ENCODE results near the gene INSYN2A. TPM values are rescaled to one million over a fixed set of nuclear protein-coding genes. Genes with fewer than 3 reads are reported as not detected.

The INSYN2A gene
- total RNA-seq, 4 donors from 2014 or later, result 0.33 to 0.52 (median 0.42) TPM; not detected in 1

DNA sequence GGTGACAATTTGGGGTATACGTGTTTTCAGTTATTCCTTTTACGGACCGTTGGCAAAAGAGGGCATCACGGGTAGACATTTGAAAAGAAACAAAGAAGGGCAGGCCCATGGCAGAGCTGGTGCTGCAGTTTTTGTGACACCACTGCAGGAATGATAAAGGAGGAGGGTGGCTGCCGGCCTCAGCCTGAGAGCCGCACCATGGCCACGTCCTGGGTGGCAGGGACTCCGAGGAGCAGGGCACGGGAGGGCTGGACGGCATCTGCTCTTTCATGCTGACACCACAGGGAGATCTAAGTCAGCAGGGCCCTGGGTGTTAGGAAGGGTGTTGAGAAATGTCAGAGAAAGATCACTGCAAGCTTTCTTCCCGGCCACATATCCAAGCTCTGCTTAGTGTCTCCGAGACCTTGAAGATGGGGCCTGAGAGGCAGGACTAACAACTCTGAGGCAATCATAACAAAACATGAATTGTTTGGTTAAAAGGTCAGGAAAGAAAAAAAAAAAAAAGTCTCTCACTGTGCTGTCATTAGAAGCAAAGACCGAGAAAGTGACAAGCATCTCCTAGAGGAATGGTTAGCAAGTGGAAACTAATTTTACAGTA, 36.6 kb downstream of the INSYN2A start:
- Histone ChIP-seq H3K4me3 (no peak overlapping the region), H3K27me3 (no peaks in the 10 kb centered on the region), H3K9me3 (no peaks in the 10 kb centered on the region), H3K27ac (replicated peaks in 1 of 4) (no peak overlapping the region), H3K4me1 (peaks cover 16 to 32% (median 18%) of the 10 kb centered on the region in 4 donors), H3K36me3 (no peaks in the 10 kb centered on the region)
- DNase-seq (ENCODE audit: extremely low spot score), result no peak
- no peak for TF ChIP-seq EP300 (IDR thresholded peaks at IDR 0.05)
- TF ChIP-seq, protein P1, sequence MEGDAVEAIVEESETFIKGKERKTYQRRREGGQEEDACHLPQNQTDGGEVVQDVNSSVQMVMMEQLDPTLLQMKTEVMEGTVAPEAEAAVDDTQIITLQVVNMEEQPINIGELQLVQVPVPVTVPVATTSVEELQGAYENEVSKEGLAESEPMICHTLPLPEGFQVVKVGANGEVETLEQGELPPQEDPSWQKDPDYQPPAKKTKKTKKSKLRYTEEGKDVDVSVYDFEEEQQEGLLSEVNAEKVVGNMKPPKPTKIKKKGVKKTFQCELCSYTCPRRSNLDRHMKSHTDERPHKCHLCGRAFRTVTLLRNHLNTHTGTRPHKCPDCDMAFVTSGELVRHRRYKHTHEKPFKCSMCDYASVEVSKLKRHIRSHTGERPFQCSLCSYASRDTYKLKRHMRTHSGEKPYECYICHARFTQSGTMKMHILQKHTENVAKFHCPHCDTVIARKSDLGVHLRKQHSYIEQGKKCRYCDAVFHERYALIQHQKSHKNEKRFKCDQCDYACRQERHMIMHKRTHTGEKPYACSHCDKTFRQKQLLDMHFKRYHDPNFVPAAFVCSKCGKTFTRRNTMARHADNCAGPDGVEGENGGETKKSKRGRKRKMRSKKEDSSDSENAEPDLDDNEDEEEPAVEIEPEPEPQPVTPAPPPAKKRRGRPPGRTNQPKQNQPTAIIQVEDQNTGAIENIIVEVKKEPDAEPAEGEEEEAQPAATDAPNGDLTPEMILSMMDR (IDR thresholded peaks at IDR 0.05), result no peak
- TF ChIP-seq POLR2AphosphoS5 (IDR thresholded peaks at IDR 0.05), result no peak
- no peak for TF ChIP-seq POLR2A (IDR thresholded peaks at IDR 0.05; ENCODE audit: low read depth)
- intact Hi-C loops (cut with DNase I), result no loop called here
- WGBS, result 87% methylated on average over 13 of the region's 13 CpGs

- H3K4me3 ChIP-seq, result no peak overlapping the region
- TF ChIP-seq POLR2AphosphoS5 (IDR thresholded peaks at IDR 0.05) (no peak), EP300 (IDR thresholded peaks at IDR 0.05) (no peak), POLR2A (IDR thresholded peaks at IDR 0.05; ENCODE audit: low read depth) (no peak)
- TF ChIP-seq, protein P1 (IDR thresholded peaks at IDR 0.05), result no peak
- no peaks in the 10 kb centered on the region for H3K9me3 ChIP-seq
- DNase-seq (ENCODE audit: extremely low spot score), result no peak
- peaks cover 16 to 28% (median 20%) of the 10 kb centered on the region in 4 donors for H3K4me1 ChIP-seq
- 97% methylated on average over 2 of the region's 2 CpGs for WGBS
- H3K27me3 ChIP-seq, result no peaks in the 10 kb centered on the region
- intact Hi-C loops (cut with DNase I), result no loop called here
- H3K36me3 ChIP-seq, result no peaks in the 10 kb centered on the region
- no peak overlapping the region for H3K27ac ChIP-seq (replicated peaks in 1 of 4)
Measured at GRCh38 chr10:127158662-127159061, 37.7 kb downstream of the INSYN2A start.

- TF ChIP-seq POLR2A (IDR thresholded peaks at IDR 0.05; ENCODE audit: low read depth) (no peak), EP300 (IDR thresholded peaks at IDR 0.05) (no peak), POLR2AphosphoS5 (IDR thresholded peaks at IDR 0.05) (no peak)
- TF ChIP-seq, protein P1 (IDR thresholded peaks at IDR 0.05), result no peak
- intact Hi-C loops (cut with DNase I), result no loop called here
- 28% methylated on average over 2 of the region's 2 CpGs for WGBS
- Histone ChIP-seq H3K4me3 (no peak overlapping the region), H3K27ac (replicated peaks in 1 of 4) (no peak overlapping the region), H3K27me3 (no peaks in the 10 kb centered on the region), H3K4me1 (peaks cover 11 to 26% (median 18%) of the 10 kb centered on the region in 4 donors), H3K36me3 (no peaks in the 10 kb centered on the region), H3K9me3 (no peaks in the 10 kb centered on the region)
- no peak for DNase-seq (ENCODE audit: extremely low spot score)
Measured at GRCh38 chr10:127157506-127158200, 38.7 kb downstream of the INSYN2A start.

DNA sequence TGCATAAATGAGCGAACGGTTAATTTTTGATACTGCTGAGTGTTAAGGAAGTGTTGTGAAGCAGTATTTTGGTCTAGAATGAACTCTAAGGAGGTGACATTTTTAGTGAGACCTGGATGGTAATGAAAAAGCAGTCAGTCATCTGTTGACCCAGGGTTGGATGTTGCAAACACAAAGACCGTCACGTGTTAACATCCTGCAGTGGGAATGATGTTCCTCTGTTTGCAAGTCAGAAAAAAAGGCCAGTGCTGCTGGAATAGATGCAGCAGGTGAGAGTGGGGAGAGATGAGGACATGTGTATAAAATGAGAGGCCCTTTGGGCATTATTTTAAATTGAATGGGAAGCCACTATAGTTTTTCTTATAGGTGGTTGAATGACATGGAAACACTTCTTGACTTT, 39.3 kb downstream of the INSYN2A start:
- Histone ChIP-seq H3K9me3 (no peaks in the 10 kb centered on the region), H3K4me1 (peaks cover 11 to 26% (median 22%) of the 10 kb centered on the region in 4 donors), H3K36me3 (no peaks in the 10 kb centered on the region), H3K27me3 (no peaks in the 10 kb centered on the region), H3K27ac (replicated peaks in 1 of 4) (no peak overlapping the region), H3K4me3 (no peak overlapping the region)
- intact Hi-C loops (cut with DNase I), result no loop called here
- 93% methylated on average over 4 of the region's 4 CpGs for WGBS
- no peak for TF ChIP-seq EP300 (IDR thresholded peaks at IDR 0.05)
- TF ChIP-seq POLR2AphosphoS5 (IDR thresholded peaks at IDR 0.05), result no peak
- TF ChIP-seq POLR2A (IDR thresholded peaks at IDR 0.05; ENCODE audit: low read depth), result no peak
- TF ChIP-seq, protein P1 (IDR thresholded peaks at IDR 0.05), result no peak
- no peak for DNase-seq (ENCODE audit: extremely low spot score)
